NCI-H524 (cell line): ENCODE results near the gene SETX.

ENCODE experiments used
- DNase-seq, 2 experiments: peaks; one replicate each; lab custom pipeline; 2025; lab: John Stamatoyannopoulos, UW

Gene SETX

GRCh38 chr9:132216861-132217619 is 137.7 kb downstream of the SETX start:
- DNase-seq, result no peak

GRCh38 chr9:132214027-132214622 is 140.7 kb downstream of the SETX start:
- DNase-seq, result peak; percentile 94 to 95

GRCh38 chr9:132211570-132211969 is 143.2 kb downstream of the SETX start:
- DNase-seq, result no peak
